Activated CD4-positive, alpha-beta T cell treated with anti-CD3 and anti-CD28 coated beads for 24 hours (primary cell): ENCODE measurements around the gene LARP6.
"Not testable (repeated sequence)": the region's sequence is repeated elsewhere in the genome, so short reads cannot be mapped to it uniquely, and the experiment has no call there.

Source experiments
- DNase-seq, 2 donors: peaks; one replicate each; pipeline ENCODE4 v3.0.0-alpha.2; 2020; ENCODE audit warnings: low read depth in 2 of 2

LARP6 gene

GRCh38 chr15:70853973-70854665, at the start of gene LARP6:
Gene LARP6, minus strand, starts transcription at chr15:70854157. Its CDS starts 69 bp downstream, at chr15:70854088.
- peak in 1 of 2 donors; percentile 25 for DNase-seq

- DNase-seq = no peak
Observed at GRCh38 chr15:70902107-70902506, 48.1 kb upstream of the LARP6 start.

- DNase-seq = no peak
Observed at GRCh38 chr15:70892912-70893560, 39.1 kb upstream of the LARP6 start.

- DNase-seq = peak in 1 of 2 donors; percentile 21
Observed at GRCh38 chr15:70892002-70892911, 38.3 kb upstream of the LARP6 start, which contains the start of the genes LRRC49 and THAP10. Gene LRRC49, plus strand, starts transcription at chr15:70892826. Its CDS starts 69 bp downstream, at chr15:70892895. Gene THAP10, minus strand, starts transcription at chr15:70892433. Its CDS starts 161 bp downstream, at chr15:70892272.

GRCh38 chr15:70882361-70882760, 28.4 kb upstream of the LARP6 start:
- no peak for DNase-seq

- no peak for DNase-seq
Observed at GRCh38 chr15:70880781-70881180, 26.8 kb upstream of the LARP6 start.

GRCh38 chr15:70879401-70879800, 25.4 kb upstream of the LARP6 start:
- no peak for DNase-seq

- no peak for DNase-seq
Observed at GRCh38 chr15:70876683-70877082, 22.7 kb upstream of the LARP6 start.

GRCh38 chr15:70876011-70876410, 22.1 kb upstream of the LARP6 start:
- DNase-seq = no peak

- no peak for DNase-seq
Observed at GRCh38 chr15:70875001-70875782, 21.2 kb upstream of the LARP6 start.

- no peak for DNase-seq
Observed at GRCh38 chr15:70873232-70874054, 19.5 kb upstream of the LARP6 start.

- DNase-seq = not testable (repeated sequence)
Observed at GRCh38 chr15:70871490-70871889, 17.5 kb upstream of the LARP6 start.

- DNase-seq = no peak
Observed at GRCh38 chr15:70870051-70870450, 16.1 kb upstream of the LARP6 start.

- no peak for DNase-seq
Observed at GRCh38 chr15:70869346-70869745, 15.4 kb upstream of the LARP6 start.

- DNase-seq = no peak
Observed at GRCh38 chr15:70867911-70868467, 14.0 kb upstream of the LARP6 start.

GRCh38 chr15:70866982-70867641, 13.2 kb upstream of the LARP6 start:
- no peak for DNase-seq

- DNase-seq = no peak
Observed at GRCh38 chr15:70863450-70864218, 9.7 kb upstream of the LARP6 start.

GRCh38 chr15:70859998-70860397, 6.0 kb upstream of the LARP6 start:
- no peak for DNase-seq
